ENCODE results near the gene CD70. TPM values are rescaled to one million over a fixed set of nuclear protein-coding genes. Genes with fewer than 3 reads are reported as not detected.
"Not testable (repeated sequence)": the region's sequence is repeated elsewhere in the genome, so short reads cannot be mapped to it uniquely, and the experiment has no call there.

Gene CD70
- total RNA-seq, 2 experiments from 2014 or later = 24.6 to 26.2 TPM

- Mint-ChIP-seq H3K27ac (no peak overlapping the region), H3K9me3 (no peaks in the 10 kb centered on the region), H3K27me3 (peaks cover 27% of the 10 kb centered on the region), H3K4me1 (ENCODE audit: low read depth) (peaks cover 26% of the 10 kb centered on the region), H3K36me3 (ENCODE audit: low read depth) (peaks cover 2% of the 10 kb centered on the region), H3K4me3 (no peak overlapping the region)
- ChIA-PET CTCF (interaction anchor here (1.2 kb wide), 1 partner anchor 61 kb away, joined by 3 read pairs; no protein-coding TSS in a partner anchor), POLR2A (interaction anchor here (1.0 kb wide), 1 partner anchor 17 kb away, joined by 3 read pairs; no protein-coding TSS in a partner anchor)
- no peak for ATAC-seq
- no peak for TF ChIP-seq CTCF (IDR thresholded peaks at IDR 0.05)
- intact Hi-C loops (cut with micrococcal nuclease) = no loop called here
- DNase-seq = no peak
These were observed 20.2 kb upstream of the CD70 start for GRCh38 chr19:6610934-6611852.

- no peaks in the 10 kb centered on the region for H3K9me3 Mint-ChIP-seq
- no peak overlapping the region for H3K4me3 Mint-ChIP-seq
- no peak for TF ChIP-seq CTCF (IDR thresholded peaks at IDR 0.05)
- ChIA-PET CTCF (interaction anchor here (1.3 kb wide), 1 partner anchor 9 kb away, joined by 4 read pairs; no protein-coding TSS in a partner anchor), POLR2A (no interaction called here)
- peaks cover 23% of the 10 kb centered on the region for H3K4me1 Mint-ChIP-seq (ENCODE audit: low read depth)
- no peaks in the 10 kb centered on the region for H3K36me3 Mint-ChIP-seq (ENCODE audit: low read depth)
- DNase-seq (no peak), ATAC-seq (no peak)
- H3K27me3 Mint-ChIP-seq = peaks cover 25% of the 10 kb centered on the region
- no peak overlapping the region for H3K27ac Mint-ChIP-seq
- intact Hi-C loops (cut with micrococcal nuclease) = no loop called here
These were observed 18.0 kb upstream of the CD70 start for GRCh38 chr19:6608940-6609339.

GRCh38 chr19:6608146-6608545 is 17.2 kb upstream of the CD70 start:
- Mint-ChIP-seq H3K27me3 (peaks cover 21% of the 10 kb centered on the region), H3K4me1 (ENCODE audit: low read depth) (peaks cover 22% of the 10 kb centered on the region)
- ATAC-seq; H3K36me3 Mint-ChIP-seq (ENCODE audit: low read depth); intact Hi-C loops (cut with micrococcal nuclease); H3K9me3 Mint-ChIP-seq; H3K4me3 Mint-ChIP-seq; DNase-seq; H3K27ac Mint-ChIP-seq; POLR2A ChIA-PET: not testable (repeated sequence)
- CTCF ChIA-PET = interaction anchor here (0.8 kb wide), 1 partner anchor 23 kb away, joined by 4 read pairs; no protein-coding TSS in a partner anchor

DNA sequence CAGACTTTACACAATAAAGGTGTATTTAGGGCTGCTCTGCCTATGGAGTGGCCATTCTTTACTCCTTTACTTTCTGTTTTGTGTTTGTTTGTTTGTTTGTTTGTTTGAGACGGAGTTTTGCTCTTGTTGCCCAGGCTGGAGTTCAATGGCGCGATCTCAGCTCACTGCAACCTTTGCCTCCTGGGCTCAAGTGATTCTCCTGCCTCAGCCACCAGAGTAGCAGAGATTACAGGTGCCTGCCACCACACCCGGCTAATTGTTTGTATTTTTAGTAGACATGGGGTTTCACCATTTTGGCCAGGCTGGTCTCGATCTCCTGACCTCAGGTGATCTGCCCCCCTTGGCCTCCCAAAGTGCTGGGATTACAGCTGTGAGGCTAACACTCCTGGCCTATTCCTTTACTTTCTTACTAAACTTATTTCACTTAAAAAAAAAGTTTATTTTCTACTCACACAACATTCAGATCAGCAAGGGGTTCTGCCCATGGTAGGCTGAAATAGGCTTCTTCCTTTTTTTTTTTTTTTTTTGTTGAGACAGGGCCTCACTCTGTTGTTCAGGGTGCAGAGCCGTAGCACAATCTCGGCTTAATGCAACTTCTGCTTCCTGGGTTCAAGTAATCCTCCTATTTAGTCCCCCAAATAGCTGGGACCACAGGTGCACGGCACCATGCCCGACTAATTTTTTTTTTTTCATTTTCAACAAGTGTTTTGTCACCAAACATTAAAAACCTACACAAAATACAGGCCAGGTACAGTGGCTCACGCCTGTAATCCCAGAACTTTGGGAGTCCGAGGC is 15.5 kb upstream of the CD70 start:
- intact Hi-C loops (cut with micrococcal nuclease); H3K9me3 Mint-ChIP-seq; POLR2A ChIA-PET: not testable (repeated sequence)

DNA sequence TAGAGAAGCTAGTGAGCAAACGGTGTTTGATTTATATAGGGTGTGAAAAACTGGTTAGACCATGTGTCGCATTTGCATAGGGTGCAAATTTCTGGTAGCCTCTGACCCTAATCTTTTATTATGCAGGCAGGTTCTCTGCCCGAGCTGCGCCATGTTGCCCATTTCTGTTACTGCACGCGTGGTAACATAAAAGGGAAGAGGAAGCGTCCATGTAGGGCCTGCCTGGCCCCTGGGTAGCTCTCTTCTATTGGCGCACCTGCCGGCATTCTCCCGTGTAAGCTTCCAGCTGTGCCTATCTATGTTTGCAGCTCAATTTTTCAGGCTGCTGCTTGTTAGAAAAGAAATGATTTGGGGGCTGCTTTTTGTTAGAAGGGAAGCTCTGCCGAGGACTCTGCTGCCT is 14.0 kb upstream of the CD70 start:
- Mint-ChIP-seq H3K36me3 (ENCODE audit: low read depth) (no peaks in the 10 kb centered on the region), H3K27ac (no peak overlapping the region), H3K4me1 (ENCODE audit: low read depth) (peaks cover 34% of the 10 kb centered on the region), H3K4me3 (no peak overlapping the region), H3K27me3 (peaks cover 5% of the 10 kb centered on the region), H3K9me3 (no peaks in the 10 kb centered on the region)
- ATAC-seq (no peak), DNase-seq (no peak)
- POLR2A ChIA-PET = interaction anchor here (1.3 kb wide), 1 partner anchor 15 kb away, joined by 5 read pairs; the partner anchor contains the start of gene CD70
- CTCF ChIA-PET = interaction anchor here (1.0 to 1.8 kb wide), 3 partner anchors 9 to 259 kb away, joined by 4 to 6 read pairs (median 4); no protein-coding TSS in a partner anchor
- intact Hi-C loops (cut with micrococcal nuclease) = no loop called here
- no peak for TF ChIP-seq CTCF (IDR thresholded peaks at IDR 0.05)

More for the DNA sequence above, 15.5 kb upstream of the CD70 start:
- H3K4me1 Mint-ChIP-seq (ENCODE audit: low read depth) = peaks cover 29% of the 10 kb centered on the region
- ATAC-seq; H3K36me3 Mint-ChIP-seq (ENCODE audit: low read depth); H3K4me3 Mint-ChIP-seq; H3K27ac Mint-ChIP-seq; CTCF ChIA-PET; DNase-seq: not testable (repeated sequence)
- peaks cover 15% of the 10 kb centered on the region for H3K27me3 Mint-ChIP-seq

Data from activated CD8-positive, alpha-beta T cell treated with anti-CD3 and anti-CD28 coated beads for 36 hours (primary cell).